HG02852 (cell line): Measurements from ENCODE around the gene DGKI.
"Not testable (repeated sequence)": the region's sequence is repeated elsewhere in the genome, so short reads cannot be mapped to it uniquely, and the experiment has no call there.

Source experiments
- ATAC-seq: cut with Tn5 transposase; IDR thresholded peaks from one replicate; pipeline ENCODE4 v1.9.1; 2021; ENCODE audit warnings: mild to moderate bottlenecking, moderate library complexity; ENCODE audit not compliant: unreplicated experiment

Gene DGKI

GRCh38 chr7:137747359-137748031 lies 99.3 kb downstream of the DGKI start:
- ATAC-seq: no peak

- no peak for ATAC-seq
Observed at GRCh38 chr7:137743021-137743420, 103.8 kb downstream of the DGKI start.

GRCh38 chr7:137742051-137742450 lies 104.7 kb downstream of the DGKI start:
- no peak for ATAC-seq

GRCh38 chr7:137741443-137741842 lies 105.3 kb downstream of the DGKI start:
- ATAC-seq: no peak

GRCh38 chr7:137734221-137734620 lies 112.6 kb downstream of the DGKI start:
- no peak for ATAC-seq

GRCh38 chr7:137732168-137732567 lies 114.6 kb downstream of the DGKI start:
- no peak for ATAC-seq

GRCh38 chr7:137731436-137731835 lies 115.3 kb downstream of the DGKI start:
- ATAC-seq: no peak

GRCh38 chr7:137728426-137728825 lies 118.3 kb downstream of the DGKI start:
- ATAC-seq: no peak

GRCh38 chr7:137727413-137727812 lies 119.4 kb downstream of the DGKI start:
- no peak for ATAC-seq

GRCh38 chr7:137718355-137718754 lies 128.4 kb downstream of the DGKI start:
- ATAC-seq: no peak

- no peak for ATAC-seq
Observed at GRCh38 chr7:137717811-137718271, 128.9 kb downstream of the DGKI start.

- ATAC-seq: no peak
Observed at GRCh38 chr7:137717045-137717444, 129.7 kb downstream of the DGKI start.

- no peak for ATAC-seq
Observed at GRCh38 chr7:137716061-137716460, 130.7 kb downstream of the DGKI start.

- ATAC-seq: no peak
Observed at GRCh38 chr7:137715533-137715932, 131.2 kb downstream of the DGKI start.

- ATAC-seq: no peak
Observed at GRCh38 chr7:137715121-137715520, 131.7 kb downstream of the DGKI start.

GRCh38 chr7:137706330-137706729 lies 140.4 kb downstream of the DGKI start:
- not testable (repeated sequence) for ATAC-seq

GRCh38 chr7:137704723-137705122 lies 142.1 kb downstream of the DGKI start:
- no peak for ATAC-seq

- ATAC-seq: no peak
Observed at GRCh38 chr7:137703291-137704010, 143.3 kb downstream of the DGKI start.

- ATAC-seq: no peak
Observed at GRCh38 chr7:137696988-137697387, 149.8 kb downstream of the DGKI start.

- no peak for ATAC-seq
Observed at GRCh38 chr7:137696376-137696775, 150.4 kb downstream of the DGKI start.

GRCh38 chr7:137695942-137696341 lies 150.8 kb downstream of the DGKI start:
- no peak for ATAC-seq

- ATAC-seq: no peak
Observed at GRCh38 chr7:137695494-137695893, 151.3 kb downstream of the DGKI start.
